Activated CD4-positive, alpha-beta T cell treated with anti-CD3 and anti-CD28 coated beads for 4 hours (primary cell): ENCODE results near the gene ITGB7.
"Not testable (repeated sequence)": the region's sequence is repeated elsewhere in the genome, so short reads cannot be mapped to it uniquely, and the experiment has no call there.

Experiments used
- DNase-seq, 2 donors: peaks; one replicate each; pipeline ENCODE4 v3.0.0-alpha.2; 2020

Gene ITGB7

GRCh38 chr12:53176750-53177149 is 30.3 kb downstream of the ITGB7 start:
- no peak for DNase-seq

- DNase-seq = no peak
Observed at GRCh38 chr12:53174881-53175491, 32.1 kb downstream of the ITGB7 start.

GRCh38 chr12:53173085-53173715 is 33.9 kb downstream of the ITGB7 start:
- no peak for DNase-seq

DNA sequence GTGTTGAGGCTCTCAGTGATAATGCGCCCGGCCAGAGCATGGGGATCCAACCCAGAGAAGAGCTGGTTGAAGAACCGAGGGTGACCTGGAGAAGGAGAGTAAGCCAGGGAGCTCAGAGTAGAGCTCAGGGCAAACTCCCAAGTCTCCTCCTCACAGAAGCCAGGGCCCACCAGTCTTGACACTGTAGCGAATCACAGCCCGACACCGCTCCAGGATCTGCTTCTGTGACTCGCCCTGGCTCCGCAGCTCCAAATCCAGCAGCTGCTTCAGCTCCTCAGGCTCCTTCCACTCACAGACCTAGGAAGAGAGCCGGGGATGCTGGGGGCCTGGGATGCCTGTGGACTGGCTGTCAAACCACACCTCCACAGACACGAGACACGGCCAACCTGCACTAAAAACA is 34.7 kb downstream of the ITGB7 start:
- DNase-seq = no peak

GRCh38 chr12:53171725-53172329 is 35.2 kb downstream of the ITGB7 start:
- no peak for DNase-seq

- no peak for DNase-seq
Observed at GRCh38 chr12:53170876-53171724, 36.0 kb downstream of the ITGB7 start.

- DNase-seq = no peak
Observed at GRCh38 chr12:53170215-53170614, 36.8 kb downstream of the ITGB7 start.

DNA sequence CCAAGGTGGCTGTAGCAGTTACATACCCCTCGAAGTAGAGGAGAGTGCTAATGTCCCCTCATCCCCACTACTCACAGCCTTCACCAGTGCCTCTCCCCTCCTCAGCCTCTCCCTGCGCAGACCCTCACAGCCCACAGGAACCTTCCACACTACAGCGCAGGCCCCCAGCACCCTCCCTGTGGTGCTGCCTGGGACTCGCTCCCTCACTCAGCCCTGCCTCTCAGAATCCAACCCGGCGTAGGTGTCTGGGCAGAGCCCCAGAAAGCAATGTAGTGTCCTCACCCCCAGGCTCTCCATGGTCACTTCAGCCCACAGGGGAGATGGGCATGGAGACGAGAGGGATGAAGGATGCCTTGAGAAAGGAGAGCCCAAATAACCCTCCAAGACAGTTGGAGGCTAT is 37.4 kb downstream of the ITGB7 start:
- DNase-seq = no peak

DNA sequence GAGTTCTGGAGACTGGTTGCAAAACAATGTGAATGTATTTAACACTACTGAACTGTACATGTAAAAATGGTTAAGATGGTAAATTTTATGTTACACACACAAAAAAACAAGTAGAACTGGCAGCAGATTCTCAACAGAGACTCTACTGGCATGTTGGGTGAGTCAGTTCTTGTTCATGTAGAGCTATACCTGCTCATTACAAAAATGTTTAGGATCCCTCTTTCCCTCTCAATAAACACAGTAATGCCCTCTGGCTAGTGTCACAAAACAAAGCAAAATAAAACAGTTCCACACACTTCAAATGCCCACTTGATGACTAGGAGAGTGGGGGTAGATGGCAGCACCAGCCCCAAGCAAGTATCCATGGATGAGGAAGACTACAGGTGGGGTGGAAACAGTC is 40.2 kb downstream of the ITGB7 start:
- no peak for DNase-seq

GRCh38 chr12:53163008-53163407 is 44.0 kb downstream of the ITGB7 start:
- not testable (repeated sequence) for DNase-seq

- DNase-seq = no peak
Observed at GRCh38 chr12:53161119-53161911, 45.7 kb downstream of the ITGB7 start.

DNA sequence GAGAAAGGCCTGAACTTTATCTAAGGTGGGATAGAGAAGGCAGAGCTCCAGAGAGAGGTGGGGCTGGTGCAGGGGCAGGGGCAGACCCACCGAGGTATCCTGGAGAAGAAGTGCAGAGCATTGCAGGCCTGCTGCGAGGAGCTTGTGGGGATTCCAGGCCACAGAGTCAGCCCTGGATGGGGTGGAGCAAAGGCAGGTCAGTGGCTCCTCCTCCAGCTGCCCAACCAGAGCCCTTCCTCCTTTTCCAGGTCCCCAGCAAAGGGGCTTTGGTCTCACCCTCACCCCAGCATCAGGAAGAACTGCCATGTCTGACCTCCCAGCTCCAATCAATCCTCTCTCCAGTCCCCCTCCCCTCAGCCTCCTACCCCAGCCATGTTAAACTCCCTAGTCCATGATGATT is 46.4 kb downstream of the ITGB7 start:
- no peak for DNase-seq

GRCh38 chr12:53160000-53160399 is 47.1 kb downstream of the ITGB7 start:
- DNase-seq = no peak

DNA sequence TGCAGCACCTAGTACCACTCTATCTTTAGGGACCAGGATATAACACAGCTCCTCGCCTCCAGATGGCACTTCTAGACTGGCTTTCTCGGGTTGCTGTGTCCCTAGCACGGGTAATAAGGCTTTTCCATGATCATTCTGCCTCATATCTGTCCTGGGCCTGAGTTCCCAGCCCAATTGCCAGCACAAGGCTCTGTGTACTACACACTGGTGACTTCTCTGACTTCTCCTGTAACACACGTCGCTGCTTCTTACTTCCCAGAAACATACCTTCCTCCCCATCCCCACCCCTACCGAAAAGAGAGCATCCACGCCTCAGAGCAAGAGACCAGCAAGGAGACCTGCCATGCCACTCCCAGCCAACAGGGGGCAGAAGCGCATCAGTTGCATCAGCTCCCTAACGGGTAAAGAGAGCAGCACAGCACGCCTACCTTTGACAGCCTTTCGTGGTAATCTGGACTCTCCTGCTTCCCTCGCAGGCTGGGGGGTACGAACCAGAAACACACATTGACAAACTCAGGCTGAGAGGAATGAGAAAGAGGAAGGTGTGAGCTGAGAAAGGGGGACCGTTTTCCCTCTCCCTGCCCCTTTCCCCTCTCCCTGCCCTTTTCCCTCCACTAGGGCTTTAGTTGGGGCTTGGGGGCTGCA is 47.7 kb downstream of the ITGB7 start:
- peak; percentile 85 to 93 for DNase-seq

DNA sequence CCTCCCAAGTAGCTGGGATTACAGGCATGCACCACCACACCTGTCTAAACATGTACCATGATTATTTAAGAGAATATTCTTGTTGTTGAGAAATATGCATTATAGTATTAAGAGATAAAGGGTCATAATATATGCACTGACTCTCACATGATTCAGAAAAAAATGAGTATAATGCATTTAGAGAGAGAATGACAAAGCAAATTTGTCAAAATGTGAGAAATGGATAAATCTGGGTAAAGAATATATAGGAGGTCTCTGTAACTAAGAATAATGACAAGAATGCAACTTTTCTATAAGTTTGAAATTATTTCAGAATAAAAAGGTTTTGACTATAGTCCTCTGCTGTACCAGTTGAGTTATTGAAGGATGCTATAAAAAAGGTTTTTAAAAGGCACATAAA is 54.7 kb downstream of the ITGB7 start:
- DNase-seq = no peak

GRCh38 chr12:53151039-53151438 is 56.0 kb downstream of the ITGB7 start:
- DNase-seq = no peak

DNA sequence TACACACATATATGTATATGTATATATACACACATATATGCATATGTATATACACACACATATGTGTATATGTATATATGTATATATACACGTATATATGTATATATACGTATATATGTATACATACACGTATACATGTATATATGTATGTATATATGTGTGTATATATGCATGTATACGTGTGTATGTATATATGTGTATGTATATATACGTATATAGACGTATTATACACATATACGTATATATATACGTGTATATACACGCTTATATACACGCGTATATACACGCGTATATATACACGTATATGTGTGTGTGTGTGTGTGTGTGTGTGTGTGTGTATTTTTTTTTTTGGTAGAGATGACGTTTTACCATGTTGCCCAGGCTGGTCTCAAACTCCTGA is 59.4 kb downstream of the ITGB7 start:
- DNase-seq = no peak

GRCh38 chr12:53147181-53147580 is 59.9 kb downstream of the ITGB7 start:
- DNase-seq = no peak

GRCh38 chr12:53145383-53146260 is 61.4 kb downstream of the ITGB7 start:
- no peak for DNase-seq

- no peak for DNase-seq
Observed at GRCh38 chr12:53143355-53143754, 63.7 kb downstream of the ITGB7 start.
